ENCODE results near the gene ZNF853. TPM values are rescaled to one million over a fixed set of nuclear protein-coding genes. Genes with fewer than 3 reads are reported as not detected.

Gene ZNF853
- total and polyA plus RNA-seq, 2 donors (not counting 1 experiment from before 2014, with no cell fraction given), result 2.5 to 6.3 TPM

GRCh38 chr7:6648066-6648814, 32.8 kb downstream of the ZNF853 start:
- no peaks in the 10 kb centered on the region for H3K9me3 Mint-ChIP-seq (ENCODE audit: insufficient read depth)
- Histone ChIP-seq H3K27me3 (replicated peaks in 1 of 4; ENCODE audit: control extremely low read depth in 1 of 4, control insufficient read depth in 3 of 4, insufficient read depth in 4 of 4, low read length in 3 of 4) (no peaks in the 10 kb centered on the region), H3K27ac (ENCODE audit: low read length in 2 of 2) (no peak overlapping the region), H3K9ac (ENCODE audit: low read length) (no peak overlapping the region), H2AFZ (ENCODE audit: insufficient read depth, low read depth, low read length, poor library complexity, severe bottlenecking) (no peak overlapping the region), H4K20me1 (ENCODE audit: control insufficient read depth, insufficient read depth, low read length, poor library complexity, severe bottlenecking) (peaks cover 56% of the 10 kb centered on the region), H3K36me3 (replicated peaks in 1 of 2; ENCODE audit: control extremely low read depth in 1 of 2, control insufficient read depth in 1 of 2, extremely low read depth in 1 of 2, insufficient read depth in 2 of 2, low read length in 1 of 2) (peaks cover 1 to 68% of the 10 kb centered on the region in 2 experiments), H3K79me2 (ENCODE audit: control insufficient read depth, insufficient read depth, low read length) (peaks cover 14% of the 10 kb centered on the region), H3K4me2 (replicated peaks; ENCODE audit: low read depth, low read length, poor library complexity, severe bottlenecking) (no peak overlapping the region), H3K4me1 (ENCODE audit: control insufficient read depth in 2 of 2, insufficient read depth in 2 of 2, low read length in 2 of 2) (no peaks in the 10 kb centered on the region), H3K9me3 (ENCODE audit: control extremely low read depth in 1 of 3, control insufficient read depth in 2 of 3, insufficient read depth in 1 of 3, low read length in 2 of 3) (peaks cover 0 to 24% (median 0%) of the 10 kb centered on the region in 3 donors), H3K4me3 (ENCODE audit: control extremely low read depth in 1 of 5, extremely low read depth in 1 of 5, insufficient read depth in 1 of 5, low read depth in 2 of 5, low read length in 4 of 5) (no peak overlapping the region)
- DNase-seq (no peak), ATAC-seq (ENCODE audit: low read depth) (no peak)
- no peak overlapping the region for H3K4me3 Mint-ChIP-seq
- H3K27me3 Mint-ChIP-seq, result no peaks in the 10 kb centered on the region
- CTCF ChIA-PET, result no interaction called here
- WGBS (ENCODE audit: insufficient coverage), result 90% methylated on average over 15 of the region's 17 CpGs
- TF ChIP-seq EZH2 (IDR thresholded peaks at IDR 0.05; ENCODE audit: borderline replicate concordance, insufficient read depth, low read depth, low read length, poor library complexity, severe bottlenecking), result no peak
- TF ChIP-seq CTCF (IDR thresholded peaks at IDR 0.05), result no peak
- no peak overlapping the region for H3K27ac Mint-ChIP-seq
- intact Hi-C loops (cut with micrococcal nuclease), result no loop called here
- no peaks in the 10 kb centered on the region for H3K4me1 Mint-ChIP-seq
- POLR2A ChIA-PET, result no interaction called here

- H3K4me3 Mint-ChIP-seq, result no peak overlapping the region
- H4K20me1 ChIP-seq (ENCODE audit: control insufficient read depth, insufficient read depth, low read length, poor library complexity, severe bottlenecking), result peaks cover 51% of the 10 kb centered on the region
- peaks cover 0 to 24% (median 0%) of the 10 kb centered on the region in 3 donors for H3K9me3 ChIP-seq (ENCODE audit: control extremely low read depth in 1 of 3, control insufficient read depth in 2 of 3, insufficient read depth in 1 of 3, low read length in 2 of 3)
- H3K9ac ChIP-seq (ENCODE audit: low read length), result no peak overlapping the region
- ATAC-seq (ENCODE audit: low read depth), result no peak
- TF ChIP-seq CTCF (IDR thresholded peaks at IDR 0.05), result no peak
- no peak for TF ChIP-seq EZH2 (IDR thresholded peaks at IDR 0.05; ENCODE audit: borderline replicate concordance, insufficient read depth, low read depth, low read length, poor library complexity, severe bottlenecking)
- intact Hi-C loops (cut with micrococcal nuclease), result no loop called here
- 100% methylated on average over 2 of the region's 5 CpGs for WGBS (ENCODE audit: insufficient coverage)
- no peaks in the 10 kb centered on the region for H3K4me1 Mint-ChIP-seq
- no peak overlapping the region for H2AFZ ChIP-seq (ENCODE audit: insufficient read depth, low read depth, low read length, poor library complexity, severe bottlenecking)
- H3K4me2 ChIP-seq (replicated peaks; ENCODE audit: low read depth, low read length, poor library complexity, severe bottlenecking), result no peak overlapping the region
- H3K27ac ChIP-seq (ENCODE audit: low read length in 2 of 2), result no peak overlapping the region
- H3K4me1 ChIP-seq (ENCODE audit: control insufficient read depth in 2 of 2, insufficient read depth in 2 of 2, low read length in 2 of 2), result no peaks in the 10 kb centered on the region
- H3K27me3 Mint-ChIP-seq, result no peaks in the 10 kb centered on the region
- peaks cover 11% of the 10 kb centered on the region for H3K79me2 ChIP-seq (ENCODE audit: control insufficient read depth, insufficient read depth, low read length)
- H3K9me3 Mint-ChIP-seq (ENCODE audit: insufficient read depth), result no peaks in the 10 kb centered on the region
- POLR2A ChIA-PET, result no interaction called here
- CTCF ChIA-PET, result no interaction called here
- H3K36me3 ChIP-seq (replicated peaks in 1 of 2; ENCODE audit: control extremely low read depth in 1 of 2, control insufficient read depth in 1 of 2, extremely low read depth in 1 of 2, insufficient read depth in 2 of 2, low read length in 1 of 2), result peaks cover 0 to 63% of the 10 kb centered on the region in 2 experiments
- H3K27ac Mint-ChIP-seq, result no peak overlapping the region
- no peaks in the 10 kb centered on the region for H3K27me3 ChIP-seq (replicated peaks in 1 of 4; ENCODE audit: control extremely low read depth in 1 of 4, control insufficient read depth in 3 of 4, insufficient read depth in 4 of 4, low read length in 3 of 4)
- no peak for DNase-seq
- H3K4me3 ChIP-seq (ENCODE audit: control extremely low read depth in 1 of 5, extremely low read depth in 1 of 5, insufficient read depth in 1 of 5, low read depth in 2 of 5, low read length in 4 of 5), result no peak overlapping the region
Measured at GRCh38 chr7:6648815-6649104, 33.4 kb downstream of the ZNF853 start.

All from B cell (primary cell).